Activated CD4-positive, alpha-beta T cell treated with anti-CD3 and anti-CD28 coated beads, Interleukin-2, amount 50 U/mL, for 48 hours (primary cell): ENCODE measurements around the gene GRHPR.
"Not testable (repeated sequence)": the region's sequence is repeated elsewhere in the genome, so short reads cannot be mapped to it uniquely, and the experiment has no call there.

ENCODE experiments used
- DNase-seq, 2 experiments: peaks; one replicate each; pipeline ENCODE4 v3.0.0-alpha.2; 2020

Gene GRHPR

DNA sequence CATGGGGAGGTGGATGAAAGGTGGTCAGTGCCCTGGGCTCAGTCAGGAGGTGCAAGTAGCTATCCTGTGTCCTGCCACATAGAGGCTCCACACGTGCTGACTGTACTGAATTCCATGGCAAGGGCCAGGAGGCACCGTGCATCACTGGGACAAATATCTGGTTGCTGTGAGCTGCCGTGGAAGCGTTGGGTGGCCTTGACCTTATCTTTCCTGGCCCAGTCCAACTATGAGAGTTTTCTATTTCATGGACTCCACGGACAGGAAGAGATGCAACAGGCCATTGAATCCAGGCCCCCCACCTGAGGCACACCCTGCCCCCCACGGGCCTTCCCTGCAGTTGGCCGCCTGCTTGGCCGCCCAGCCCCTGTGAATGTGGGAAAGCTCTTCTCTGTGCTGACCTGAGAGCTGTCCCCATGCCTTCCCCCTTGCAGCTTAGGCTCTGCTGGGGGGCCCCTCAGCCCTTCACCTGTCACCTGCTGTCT lies 1.7 kb downstream of the GRHPR start:
- no peak for DNase-seq

DNA sequence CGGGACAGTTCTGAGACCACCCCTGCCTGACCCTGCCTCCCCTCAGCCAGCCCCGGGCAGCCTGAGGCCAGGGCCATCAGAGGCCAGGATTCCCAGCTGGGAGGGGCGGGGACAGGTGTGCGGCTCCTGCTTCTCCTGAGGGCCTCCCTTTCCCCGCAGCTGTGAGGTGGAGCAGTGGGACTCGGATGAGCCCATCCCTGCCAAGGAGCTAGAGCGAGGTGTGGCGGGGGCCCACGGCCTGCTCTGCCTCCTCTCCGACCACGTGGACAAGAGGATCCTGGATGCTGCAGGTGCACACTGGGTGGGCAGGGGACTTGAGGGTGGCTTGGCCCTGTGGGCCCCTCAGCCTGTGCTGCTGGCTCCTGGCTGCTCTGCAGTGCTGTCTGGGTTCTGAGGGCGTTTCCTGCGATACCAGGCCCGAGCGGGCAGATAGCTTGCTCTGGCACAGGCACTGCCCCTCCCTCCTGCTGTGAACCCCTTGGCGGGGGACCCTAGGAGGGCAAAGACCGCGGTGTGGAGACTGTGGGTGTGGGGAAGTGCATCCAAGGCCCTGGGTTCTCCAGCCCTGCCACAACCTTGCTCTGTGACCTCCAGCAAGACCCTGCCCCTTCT lies 2.3 kb downstream of the GRHPR start:
- no peak for DNase-seq

DNA sequence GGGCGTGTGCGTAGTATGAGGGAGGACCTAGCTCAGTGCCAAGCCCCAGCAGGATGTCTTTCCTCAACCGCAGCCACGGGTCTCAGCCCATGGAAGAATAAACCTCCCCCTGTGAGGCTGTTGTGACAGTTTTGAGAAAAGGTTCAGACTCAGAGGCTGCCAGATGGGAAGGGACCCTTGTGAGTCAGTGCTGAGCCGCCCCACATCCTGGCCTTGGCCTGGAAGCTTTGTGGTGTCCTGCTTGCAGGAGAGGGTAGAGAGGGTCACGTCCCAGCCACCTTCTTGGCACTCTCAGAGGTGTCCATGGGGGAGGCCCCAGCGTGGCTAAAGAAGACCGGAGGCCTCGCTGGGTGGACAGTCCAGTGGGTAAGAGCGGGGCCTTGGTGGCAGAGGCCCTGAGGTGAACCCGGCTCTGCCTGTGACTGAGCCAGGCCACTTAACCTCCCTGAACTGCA lies 2.8 kb downstream of the GRHPR start:
- no peak for DNase-seq

DNA sequence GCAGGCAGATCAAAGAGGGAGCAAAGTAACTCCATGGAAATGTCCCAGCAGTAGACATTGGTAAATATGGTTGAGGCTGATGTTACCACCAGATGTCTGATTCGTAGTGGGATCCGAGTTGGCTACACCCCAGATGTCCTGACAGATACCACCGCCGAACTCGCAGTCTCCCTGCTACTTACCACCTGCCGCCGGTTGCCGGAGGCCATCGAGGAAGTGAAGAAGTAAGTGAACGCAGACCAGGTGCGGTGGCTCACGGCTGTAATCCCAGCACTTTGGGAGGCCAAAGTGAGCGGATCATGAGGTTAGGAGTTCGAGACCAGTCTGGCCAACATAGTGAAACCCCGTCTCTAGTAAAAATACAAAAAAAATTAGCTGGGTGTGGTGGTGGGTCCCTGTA lies 3.9 kb downstream of the GRHPR start:
- not testable (repeated sequence) for DNase-seq

DNA sequence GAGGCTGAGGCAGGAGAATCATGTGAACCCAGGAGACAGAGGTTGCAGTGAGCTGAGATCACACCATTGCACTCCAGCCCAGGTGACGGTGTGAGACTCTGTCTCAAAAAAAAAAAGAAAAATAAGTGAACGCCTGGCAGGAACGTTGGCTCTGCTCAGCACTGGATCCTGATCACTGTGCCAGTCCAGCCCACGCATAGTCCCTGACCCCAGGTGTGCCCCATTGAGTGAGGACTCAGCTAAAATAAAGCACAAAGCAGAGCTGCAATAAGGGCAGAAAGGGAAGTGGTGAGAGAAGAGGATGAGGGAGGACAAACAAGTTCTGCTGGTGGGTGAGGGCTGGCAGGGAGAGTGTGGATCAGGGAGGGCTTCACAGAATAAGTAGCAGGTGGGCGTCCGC lies 4.3 kb downstream of the GRHPR start:
- no peak for DNase-seq

DNA sequence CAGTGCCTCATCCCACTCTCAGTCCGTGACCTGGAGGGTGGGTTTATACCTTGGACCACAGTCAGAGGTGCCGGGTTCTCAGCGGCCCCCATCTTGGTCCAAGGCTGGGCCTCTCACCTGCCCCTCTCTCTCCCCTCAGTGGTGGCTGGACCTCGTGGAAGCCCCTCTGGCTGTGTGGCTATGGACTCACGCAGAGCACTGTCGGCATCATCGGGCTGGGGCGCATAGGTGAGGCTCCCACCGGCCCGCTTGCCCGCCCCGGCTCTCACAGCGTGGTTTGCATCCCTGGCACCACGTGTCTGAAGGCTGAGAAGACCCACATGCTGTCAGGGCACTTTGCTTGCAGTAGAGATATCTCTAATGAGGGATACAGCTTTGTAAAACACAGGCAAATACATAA lies 5.8 kb downstream of the GRHPR start:
- no peak for DNase-seq

DNA sequence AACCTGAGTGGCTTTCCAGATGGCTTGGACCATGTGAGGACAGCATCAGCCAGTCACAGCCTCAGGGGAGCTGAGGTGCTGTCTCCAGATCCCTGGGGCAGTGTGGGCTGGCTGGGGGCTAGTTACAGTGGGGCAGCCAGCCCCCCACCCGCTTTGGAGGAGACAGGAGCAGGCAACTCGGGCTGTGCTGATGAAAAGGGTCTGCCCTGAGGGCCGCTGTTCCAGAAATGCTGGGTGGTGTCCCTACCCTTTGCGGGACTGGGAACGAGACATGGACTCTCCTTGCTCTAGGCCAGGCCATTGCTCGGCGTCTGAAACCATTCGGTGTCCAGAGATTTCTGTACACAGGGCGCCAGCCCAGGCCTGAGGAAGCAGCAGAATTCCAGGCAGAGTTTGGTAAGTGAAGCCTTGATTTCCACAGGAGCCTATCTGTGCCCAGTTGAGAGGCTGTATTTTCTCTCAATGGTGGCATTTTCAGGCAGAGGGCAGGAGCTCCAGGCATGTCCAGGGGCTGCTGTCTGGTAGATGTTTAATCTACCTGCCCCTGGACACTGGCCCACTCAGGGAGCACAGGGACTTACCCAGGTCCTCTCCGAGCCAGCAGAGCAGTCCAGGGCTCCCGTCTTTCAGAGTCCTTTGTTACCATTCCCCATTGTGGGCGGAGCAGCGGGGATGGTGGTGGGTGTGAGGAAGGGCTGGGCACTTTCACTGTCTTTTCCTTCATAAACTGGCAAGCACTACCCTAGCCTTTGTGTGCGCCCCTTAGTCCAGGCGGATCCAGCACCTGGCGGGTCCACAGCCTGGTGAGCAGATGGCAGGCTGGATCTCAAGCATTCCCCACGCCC lies 7.2 kb downstream of the GRHPR start:
- no peak for DNase-seq

DNA sequence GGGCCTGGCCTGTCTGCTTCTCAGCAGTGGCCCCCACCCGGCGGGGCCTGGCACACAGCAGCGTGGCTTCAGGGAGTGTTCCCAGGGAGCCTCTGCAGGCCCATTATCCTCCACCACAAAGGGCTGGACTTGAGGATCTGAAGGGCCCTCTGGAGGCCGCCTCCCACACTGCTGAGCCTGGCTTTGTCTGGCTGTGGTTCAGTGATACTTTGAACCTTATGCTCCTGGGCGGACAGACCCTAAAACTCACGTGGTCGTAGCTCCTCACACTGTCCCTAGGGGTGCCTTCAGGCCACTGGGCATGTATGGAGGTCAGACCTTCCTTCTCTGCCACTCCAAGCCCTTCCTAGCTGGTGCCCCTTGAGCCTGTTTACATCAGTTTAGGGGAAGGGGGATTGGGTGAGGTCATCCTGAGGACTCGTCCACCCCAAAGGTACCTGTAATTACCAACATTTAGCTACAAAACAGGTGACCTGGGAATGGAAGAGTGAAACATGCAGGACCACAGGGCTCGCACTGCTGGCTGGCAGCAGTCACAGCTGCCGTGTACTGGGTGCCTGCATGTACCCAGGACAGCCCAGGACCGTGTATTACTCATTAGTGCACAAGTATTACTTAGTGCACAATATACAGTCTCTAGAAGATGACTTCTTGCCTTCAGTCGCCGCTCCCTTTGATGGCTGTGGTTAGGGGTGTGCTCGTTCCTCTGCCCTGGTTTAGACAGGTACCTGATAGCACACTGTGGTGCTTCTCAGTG lies 8.5 kb downstream of the GRHPR start:
- no peak for DNase-seq

DNA sequence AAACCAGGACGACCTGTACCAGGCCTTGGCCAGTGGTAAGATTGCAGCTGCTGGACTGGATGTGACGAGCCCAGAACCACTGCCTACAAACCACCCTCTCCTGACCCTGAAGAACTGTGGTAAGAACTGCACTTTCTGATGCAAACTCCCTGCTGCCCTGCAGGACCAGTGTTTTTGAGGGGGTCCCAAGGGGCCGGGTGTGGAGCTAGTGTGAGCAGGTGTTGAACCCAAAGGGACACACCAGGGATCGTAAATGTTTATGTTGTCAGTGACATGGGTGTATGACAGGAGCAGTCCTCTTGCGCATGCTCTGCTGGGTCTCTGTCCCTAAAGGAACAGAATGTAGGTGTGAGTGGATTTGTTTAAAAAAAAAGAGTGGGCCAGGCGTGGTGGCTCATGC lies 9.5 kb downstream of the GRHPR start:
- no peak for DNase-seq

DNA sequence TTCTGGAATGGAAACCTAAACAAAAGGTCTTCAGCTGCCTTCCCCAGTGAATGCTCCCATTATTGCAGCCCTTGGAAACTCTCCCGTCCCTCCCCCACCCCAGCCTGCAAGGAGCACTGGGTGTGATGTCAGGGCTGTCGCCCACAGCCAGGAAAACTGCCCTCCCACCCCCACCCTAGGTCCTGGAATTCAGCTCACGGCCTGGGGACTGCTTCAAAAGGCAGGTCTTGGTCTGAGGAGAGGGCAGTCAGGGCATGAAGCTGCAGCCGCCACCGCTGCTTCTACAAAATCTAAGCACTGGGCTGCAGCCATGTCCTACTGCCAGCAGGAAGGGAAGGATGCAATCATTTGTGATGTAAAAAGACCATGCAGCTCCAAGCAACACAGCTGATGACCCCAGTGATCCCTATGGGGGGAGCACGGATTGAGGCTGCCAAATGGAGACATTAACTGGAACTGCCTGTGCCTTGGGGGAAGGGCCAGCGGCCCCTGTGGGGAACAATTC lies 11.4 kb downstream of the GRHPR start:
- DNase-seq, result no peak

DNA sequence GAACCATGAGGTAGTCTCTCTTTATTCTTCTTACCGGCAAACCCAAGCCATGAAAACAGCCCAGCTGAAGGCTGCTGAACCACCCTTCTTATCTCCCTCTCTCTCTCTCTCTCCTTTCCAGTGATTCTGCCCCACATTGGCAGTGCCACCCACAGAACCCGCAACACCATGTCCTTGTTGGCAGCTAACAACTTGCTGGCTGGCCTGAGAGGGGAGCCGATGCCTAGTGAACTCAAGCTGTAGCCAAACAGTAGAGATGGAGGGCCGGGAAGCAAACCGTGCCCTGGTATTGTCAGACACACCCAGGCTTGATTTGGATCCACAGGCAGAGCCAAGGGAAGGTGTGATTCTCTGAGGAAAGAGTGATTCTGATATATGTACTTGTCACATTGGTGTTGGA lies 14.0 kb downstream of the GRHPR start:
- no peak for DNase-seq

DNA sequence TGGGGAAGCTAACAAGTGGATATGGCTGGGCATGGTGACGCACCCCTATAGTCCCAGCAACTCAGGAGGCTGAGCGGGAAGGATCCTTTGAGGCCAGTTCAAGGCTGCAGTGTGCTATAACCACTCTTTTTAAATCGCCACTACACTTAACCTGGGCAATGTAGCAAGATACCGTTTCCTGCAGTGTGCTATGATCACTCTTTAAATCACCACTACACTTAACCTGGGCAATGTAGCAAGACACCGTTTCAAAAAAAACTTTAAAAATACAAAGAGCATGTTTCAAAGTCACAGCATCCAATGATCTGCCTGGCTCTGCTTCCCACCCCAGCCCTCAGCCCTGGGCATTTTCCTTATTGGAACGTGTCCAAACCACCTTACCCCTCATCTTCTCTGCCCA lies 14.5 kb downstream of the GRHPR start:
- no peak for DNase-seq

DNA sequence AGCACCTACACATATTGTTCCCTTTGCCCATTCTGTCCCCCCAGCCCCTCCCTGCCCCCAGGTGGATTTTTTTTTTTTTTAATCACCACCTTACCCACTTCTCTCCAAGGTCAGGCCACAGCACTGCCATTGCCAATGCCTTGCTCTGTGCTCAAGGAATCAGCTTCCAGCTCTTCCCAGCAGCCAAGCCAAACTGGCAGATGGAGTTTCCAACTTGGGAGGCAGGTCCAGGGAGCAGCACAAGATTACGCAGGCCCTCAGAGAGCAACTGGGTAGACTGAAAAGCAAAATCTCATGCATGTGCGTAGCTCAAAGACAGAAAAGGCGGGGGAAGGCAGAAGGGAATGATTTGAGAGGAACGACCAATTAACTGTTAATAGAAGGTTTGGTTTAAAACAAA lies 15.1 kb downstream of the GRHPR start:
- DNase-seq, result no peak

DNA sequence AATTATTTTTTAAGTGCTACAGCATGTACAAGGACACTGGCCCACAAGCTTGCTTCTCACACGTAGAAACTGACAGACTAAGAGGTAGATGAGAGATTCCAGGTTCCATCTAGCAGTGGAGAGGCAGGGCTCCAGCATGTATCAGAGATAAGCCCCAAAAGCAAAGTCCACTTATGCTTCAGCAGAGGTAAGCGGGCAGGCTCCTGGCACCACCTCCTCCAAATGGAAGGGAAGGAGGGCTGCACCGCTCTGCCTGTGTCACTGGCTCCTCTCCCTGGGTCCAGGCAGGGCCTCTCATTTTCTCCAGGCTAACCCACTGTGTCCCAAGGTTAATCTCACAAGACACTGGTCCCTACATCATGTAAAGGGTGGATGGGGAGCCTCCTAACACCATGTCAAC lies 15.9 kb downstream of the GRHPR start:
- DNase-seq, result no peak

DNA sequence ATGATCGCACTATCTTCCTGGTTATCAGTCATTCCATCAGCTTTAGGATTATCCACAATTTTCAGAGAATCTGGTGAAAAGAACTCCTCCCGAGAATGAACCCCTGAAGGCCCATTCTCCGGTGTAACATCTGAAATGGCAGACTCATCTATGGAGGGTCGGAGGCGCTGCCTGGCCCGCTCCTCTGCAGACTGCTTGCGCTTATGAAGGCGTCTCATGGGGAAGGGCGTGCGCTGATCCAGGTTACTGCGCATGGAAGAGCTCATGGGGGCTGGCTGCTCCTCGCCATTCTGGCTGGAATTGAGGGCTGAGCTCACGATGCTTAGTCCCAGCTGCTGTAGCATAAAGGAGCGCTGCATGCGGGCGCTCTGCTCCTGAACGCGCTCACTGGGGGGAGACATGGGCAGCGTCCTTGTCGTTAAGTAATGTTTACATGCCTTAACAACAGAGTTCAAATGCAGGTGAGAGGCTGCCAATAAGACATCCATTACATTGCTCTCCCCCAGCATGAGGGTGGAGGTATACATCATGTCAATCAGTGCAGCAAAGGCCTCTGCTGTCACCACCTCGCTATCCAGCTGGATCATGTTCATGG lies 19.4 kb downstream of the GRHPR start:
- no peak for DNase-seq

DNA sequence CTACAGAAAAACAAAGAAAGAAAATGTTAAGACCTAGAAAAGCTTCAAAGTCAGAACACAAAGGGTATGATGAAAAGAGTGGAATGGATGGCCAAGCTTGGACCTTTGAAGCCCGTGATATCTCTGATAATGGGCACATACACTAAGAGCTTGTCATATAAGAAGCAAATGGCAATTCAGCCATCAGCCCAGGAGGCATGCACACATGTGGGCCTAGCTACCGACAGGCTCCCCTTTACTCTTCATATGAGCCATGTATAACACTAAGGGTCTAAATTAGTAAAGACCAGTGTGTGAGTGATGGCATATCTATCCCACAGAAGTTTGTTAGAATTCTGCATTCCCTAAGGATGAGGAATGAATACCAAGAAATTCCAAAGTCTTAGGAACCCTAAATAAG lies 20.1 kb downstream of the GRHPR start:
- no peak for DNase-seq

DNA sequence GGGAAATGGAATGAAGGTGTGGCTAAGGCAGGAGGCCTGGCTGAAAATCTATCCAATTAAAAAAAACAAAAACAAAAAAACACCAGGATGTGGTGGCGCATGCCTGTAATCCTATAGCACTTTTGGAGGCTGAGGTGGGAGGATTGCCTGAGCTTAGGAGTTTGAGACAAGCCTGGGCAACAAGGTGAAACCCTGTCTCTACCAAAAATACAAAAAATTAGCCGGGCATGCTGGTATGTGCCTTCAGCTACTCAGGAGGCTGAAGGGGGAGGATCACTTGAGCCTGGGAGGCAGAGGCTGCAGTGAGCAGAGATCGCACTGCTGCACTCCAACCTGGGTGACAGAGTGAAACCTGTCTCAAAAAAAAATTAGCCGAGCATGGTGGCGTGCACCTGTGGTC lies 21.1 kb downstream of the GRHPR start:
- DNase-seq, result no peak

DNA sequence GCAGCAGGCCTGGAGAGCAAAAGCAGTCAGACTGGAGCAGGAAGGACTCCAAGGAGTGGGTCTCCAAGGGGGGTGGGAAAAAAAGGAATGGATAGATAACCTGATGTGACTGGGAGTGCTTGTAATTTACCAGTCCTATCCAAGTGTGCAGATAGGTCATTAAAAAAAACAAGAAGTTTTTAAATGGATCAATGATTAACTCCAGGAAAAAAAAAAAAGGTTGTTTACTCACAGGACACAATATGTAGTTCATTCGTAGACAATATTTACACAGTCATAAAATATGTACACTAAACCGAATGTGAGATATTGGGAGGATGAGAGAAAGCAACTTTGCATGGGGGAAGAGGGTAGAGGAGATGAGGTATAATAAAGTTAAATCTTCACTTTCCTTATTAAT lies 22.4 kb downstream of the GRHPR start:
- DNase-seq, result no peak

DNA sequence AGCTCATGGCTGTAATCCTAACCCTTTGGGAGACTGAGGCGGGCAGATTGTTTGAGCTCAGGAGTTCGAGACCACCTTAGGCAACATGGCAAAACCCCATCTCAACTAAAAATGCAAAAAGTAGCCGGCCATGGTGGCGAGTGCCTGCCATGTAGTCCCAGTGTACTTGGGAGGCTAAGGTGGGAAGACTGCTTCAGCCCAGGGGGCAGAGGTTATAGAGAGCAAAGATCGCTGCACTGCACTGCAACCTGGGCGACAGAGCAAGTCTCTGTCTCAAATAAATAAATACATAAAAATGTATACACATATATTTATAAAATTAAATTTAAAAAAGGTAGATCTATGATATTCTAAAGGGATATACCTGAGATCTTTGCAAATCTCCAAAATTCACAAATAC lies 23.3 kb downstream of the GRHPR start:
- DNase-seq, result no peak

DNA sequence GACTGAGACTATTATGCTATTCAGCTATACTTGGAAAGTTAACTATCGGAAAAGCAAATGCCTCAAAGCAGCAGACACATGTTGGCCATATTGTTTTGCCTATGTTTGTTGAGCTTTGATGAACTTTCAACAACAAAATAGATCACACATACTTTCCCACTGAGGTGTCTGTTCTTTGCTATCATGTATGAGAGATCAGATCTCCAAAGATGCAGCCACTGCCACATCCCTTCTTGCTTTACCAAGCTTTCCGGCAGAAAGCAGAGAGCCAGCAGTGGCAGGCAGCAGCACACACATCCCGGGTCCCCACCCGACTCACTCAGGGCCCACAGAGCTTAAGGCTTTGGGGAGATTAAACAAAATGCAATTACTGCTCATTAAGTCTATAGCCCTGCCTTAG lies 23.9 kb downstream of the GRHPR start:
- DNase-seq, result no peak

DNA sequence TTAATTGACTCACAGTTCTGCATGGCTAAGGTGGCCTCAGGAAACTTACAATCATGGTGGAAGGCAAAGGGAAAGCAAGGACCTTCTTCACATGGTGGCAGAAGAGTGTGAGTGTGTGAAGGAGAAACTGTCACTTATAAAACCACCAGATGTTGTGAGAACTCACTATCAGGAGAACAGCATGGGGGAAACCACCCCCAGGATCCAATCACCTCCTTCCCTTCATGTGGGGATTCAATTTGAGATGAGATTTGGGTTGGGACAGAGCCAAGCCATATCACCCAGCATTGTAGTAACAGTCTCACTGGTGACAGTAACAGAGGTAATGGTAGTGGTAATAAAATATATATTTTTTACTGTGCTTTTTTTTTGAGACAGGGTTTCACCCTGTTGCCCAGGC lies 24.6 kb downstream of the GRHPR start:
- no peak for DNase-seq

DNA sequence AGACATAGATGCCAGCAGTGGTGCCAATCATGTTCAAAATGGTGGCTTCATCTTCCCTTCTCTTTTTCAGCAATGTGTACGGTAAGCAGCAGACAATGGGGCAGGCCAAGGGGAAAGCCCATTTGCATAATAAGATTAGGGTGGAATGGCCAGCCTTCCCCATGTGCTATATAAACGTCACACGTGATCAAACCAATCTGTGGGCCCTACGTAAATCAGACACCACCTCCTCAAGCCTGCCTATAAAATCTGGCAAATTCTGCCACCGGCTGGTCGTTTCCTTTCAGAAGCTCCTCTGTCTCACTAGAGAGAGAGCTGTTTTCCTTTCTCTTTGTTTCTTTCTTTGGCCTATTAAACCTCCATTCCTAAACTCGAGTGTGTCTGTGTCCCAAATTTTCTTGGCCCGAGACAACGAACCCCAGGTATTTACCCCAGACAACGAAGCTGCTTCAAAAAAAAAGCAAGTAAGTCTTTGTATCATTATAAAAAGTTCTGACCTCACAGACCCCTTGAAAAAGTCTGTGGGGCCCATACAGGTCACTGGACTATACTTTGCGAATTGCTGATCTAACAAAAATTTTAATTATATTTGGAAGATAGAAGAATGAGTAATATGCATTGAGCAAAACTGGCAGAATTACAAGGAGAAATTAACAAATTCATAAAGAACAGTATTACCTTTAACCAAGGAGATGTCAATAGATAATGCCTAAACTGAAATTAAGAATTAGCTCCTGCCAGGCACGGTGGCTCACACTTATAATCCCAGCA lies 27.6 kb downstream of the GRHPR start:
- DNase-seq, result no peak
